HG02763 (cell line): ENCODE measurements around the gene EGFL7.
A peak's percentile ranks its signal among the peaks of the same experiment; 100 is the strongest.

ENCODE experiments used
- ATAC-seq: cut with Tn5 transposase; IDR thresholded peaks from one replicate; pipeline ENCODE4 v1.9.1; 2021; ENCODE audit warnings: mild to moderate bottlenecking, moderate library complexity; ENCODE audit not compliant: unreplicated experiment

The EGFL7 gene

GRCh38 chr9:136684799-136685198 lies 22.1 kb downstream of the EGFL7 start:
- ATAC-seq = no peak

GRCh38 chr9:136685216-136685615 lies 22.5 kb downstream of the EGFL7 start:
- ATAC-seq = no peak

GRCh38 chr9:136685790-136686533 lies 23.2 kb downstream of the EGFL7 start:
- ATAC-seq = no peak

- ATAC-seq = no peak
Observed at GRCh38 chr9:136686534-136686793, 23.7 kb downstream of the EGFL7 start.

- ATAC-seq = peak; percentile 62
Observed at GRCh38 chr9:136686794-136687711, 24.3 kb downstream of the EGFL7 start, which contains the start of gene AGPAT2. TSS of gene AGPAT2 (minus strand) at chr9:136687457. CDS start at chr9:136687357, 100 bp downstream.

GRCh38 chr9:136687721-136688223 lies 25.1 kb downstream of the EGFL7 start:
- ATAC-seq = no peak

GRCh38 chr9:136688274-136689107 lies 25.8 kb downstream of the EGFL7 start:
- ATAC-seq = no peak

GRCh38 chr9:136689108-136689460 lies 26.4 kb downstream of the EGFL7 start:
- ATAC-seq = no peak

GRCh38 chr9:136690104-136690805 lies 27.5 kb downstream of the EGFL7 start:
- no peak for ATAC-seq

GRCh38 chr9:136690806-136691261 lies 28.1 kb downstream of the EGFL7 start:
- ATAC-seq = no peak

- no peak for ATAC-seq
Observed at GRCh38 chr9:136691316-136692184, 28.8 kb downstream of the EGFL7 start.

GRCh38 chr9:136692185-136693134 lies 29.7 kb downstream of the EGFL7 start:
- ATAC-seq = no peak

- ATAC-seq = no peak
Observed at GRCh38 chr9:136693135-136693489, 30.4 kb downstream of the EGFL7 start.

- ATAC-seq = no peak
Observed at GRCh38 chr9:136693490-136694162, 30.9 kb downstream of the EGFL7 start.

GRCh38 chr9:136694163-136694871 lies 31.6 kb downstream of the EGFL7 start:
- ATAC-seq = no peak

GRCh38 chr9:136694872-136695247 lies 32.1 kb downstream of the EGFL7 start:
- no peak for ATAC-seq

- ATAC-seq = no peak
Observed at GRCh38 chr9:136695435-136695895, 32.7 kb downstream of the EGFL7 start.
